HUES64 (cell line): Measurements from ENCODE around the gene DENND5A.

ENCODE experiments used
- H3K27ac ChIP-seq: 2 replicates; pipeline ENCODE4 v1.7.0; 2013; ENCODE audit warnings: low read depth, low read length, inconsistent platforms
- H3K27me3 ChIP-seq: 2 replicates; pipeline ENCODE4 v1.6.1; 2013; ENCODE audit warnings: mild to moderate bottlenecking, low read length; ENCODE audit not compliant: insufficient read depth
- H3K36me3 ChIP-seq: 2 replicates; pipeline ENCODE4 v1.6.1; 2013; ENCODE audit warnings: mild to moderate bottlenecking, low read length; ENCODE audit not compliant: insufficient read depth
- H3K4me1 ChIP-seq: 2 replicates; pipeline ENCODE4 v1.6.1; 2013; ENCODE audit warnings: mild to moderate bottlenecking, low read length, moderate library complexity; ENCODE audit not compliant: insufficient read depth
- H3K4me3 ChIP-seq: 2 replicates; pipeline ENCODE4 v1.5.1; 2013; ENCODE audit warnings: mild to moderate bottlenecking, low read length, moderate library complexity
- H3K9ac ChIP-seq: 2 replicates; pipeline ENCODE4 v1.6.1; 2013; ENCODE audit warnings: mild to moderate bottlenecking, low read depth, low read length
- H3K9me3 ChIP-seq: 2 replicates; pipeline ENCODE4 v1.6.1; 2013; ENCODE audit warnings: low read depth, low read length; ENCODE audit not compliant: insufficient read depth
- WGBS: fragments of 150-250, 120-280 bp; methylation state at CpG from one replicate; pipeline ENCODE4 v1.1.7; 2013; ENCODE audit warnings: missing lambda C conversion rate; 5-methylcytosine and 5-hydroxymethylcytosine counted together

Gene DENND5A

GRCh38 chr11:9148727-9149126, 116.4 kb downstream of the DENND5A start:
- Histone ChIP-seq H3K27ac (no peak overlapping the region), H3K4me1 (no peaks in the 10 kb centered on the region), H3K4me3 (no peak overlapping the region), H3K9ac (no peak overlapping the region), H3K9me3 (no peaks in the 10 kb centered on the region), H3K36me3 (peaks cover 96% of the 10 kb centered on the region), H3K27me3 (no peaks in the 10 kb centered on the region)
- 97% methylated on average over 2 of the region's 2 CpGs for WGBS

DNA sequence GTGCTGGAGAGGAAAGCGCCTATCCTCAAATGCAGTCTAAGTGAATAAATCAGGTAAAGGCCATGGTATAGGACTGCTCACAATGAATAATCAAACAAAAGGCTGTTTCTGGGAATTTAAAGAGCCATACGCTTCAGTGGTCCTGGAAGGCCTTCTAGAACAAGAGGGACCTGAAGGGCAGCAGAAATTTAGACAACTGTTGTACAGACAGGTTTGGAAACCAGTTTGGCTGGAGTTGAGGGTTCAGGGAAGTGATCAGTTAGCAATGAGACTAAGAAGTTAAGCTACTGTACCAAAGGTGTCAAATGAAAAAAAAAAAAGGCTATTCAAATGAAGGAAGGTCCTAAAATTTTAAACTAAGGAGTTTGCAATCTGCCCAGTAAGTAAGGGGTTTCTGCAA, 117.1 kb downstream of the DENND5A start:
- H3K4me1 ChIP-seq, result no peaks in the 10 kb centered on the region
- H3K9me3 ChIP-seq, result no peaks in the 10 kb centered on the region
- H3K27me3 ChIP-seq, result no peaks in the 10 kb centered on the region
- WGBS, result 96% methylated on average over 2 of the region's 2 CpGs
- H3K36me3 ChIP-seq, result peaks cover 96% of the 10 kb centered on the region
- H3K27ac ChIP-seq, result no peak overlapping the region
- H3K4me3 ChIP-seq, result no peak overlapping the region
- H3K9ac ChIP-seq, result no peak overlapping the region

- no peaks in the 10 kb centered on the region for H3K27me3 ChIP-seq
- H3K36me3 ChIP-seq, result peaks cover 100% of the 10 kb centered on the region
- no peak overlapping the region for H3K4me3 ChIP-seq
- H3K4me1 ChIP-seq, result no peaks in the 10 kb centered on the region
- 94% methylated on average over 1 of the region's 2 CpGs for WGBS
- H3K9ac ChIP-seq, result no peak overlapping the region
- H3K9me3 ChIP-seq, result no peaks in the 10 kb centered on the region
- no peak overlapping the region for H3K27ac ChIP-seq
These were observed 118.7 kb downstream of the DENND5A start for GRCh38 chr11:9146477-9146876.

GRCh38 chr11:9145283-9145682, 119.9 kb downstream of the DENND5A start:
- Histone ChIP-seq H3K9ac (no peak overlapping the region), H3K4me3 (no peak overlapping the region), H3K4me1 (no peaks in the 10 kb centered on the region), H3K27ac (no peak overlapping the region), H3K36me3 (peaks cover 98% of the 10 kb centered on the region), H3K9me3 (no peaks in the 10 kb centered on the region), H3K27me3 (no peaks in the 10 kb centered on the region)
- 95% methylated on average over 2 of the region's 2 CpGs for whole genome bisulfite sequencing

DNA sequence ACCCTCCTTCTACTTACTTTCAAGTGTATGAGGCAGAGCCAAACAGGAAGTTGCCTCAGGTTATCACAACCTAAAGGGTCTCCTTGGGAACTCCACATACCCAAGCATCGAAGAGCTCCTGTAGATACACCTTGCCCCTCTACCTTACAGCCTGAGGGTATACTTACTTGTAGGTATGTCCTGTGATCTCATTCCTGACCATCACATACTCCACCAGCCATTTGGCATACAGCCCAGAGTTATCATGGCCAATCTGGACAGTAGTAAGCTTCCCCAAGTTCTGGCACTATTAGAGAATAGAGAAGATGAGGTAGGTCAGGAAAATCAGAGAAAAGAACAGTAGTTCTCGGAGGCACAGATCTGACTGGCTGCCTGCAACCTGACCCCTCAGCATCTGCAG, 120.3 kb downstream of the DENND5A start:
- Histone ChIP-seq H3K27me3 (no peaks in the 10 kb centered on the region), H3K36me3 (peaks cover 98% of the 10 kb centered on the region), H3K4me1 (no peaks in the 10 kb centered on the region), H3K9ac (no peak overlapping the region), H3K27ac (no peak overlapping the region), H3K9me3 (no peaks in the 10 kb centered on the region), H3K4me3 (no peak overlapping the region)
- WGBS, result 89% methylated on average over 2 of the region's 2 CpGs

- WGBS, result 100% methylated on average over 1 of the region's 1 CpG
- Histone ChIP-seq H3K4me1 (peaks cover 6% of the 10 kb centered on the region; the same call in 1 of the 2 replicates), H3K9me3 (no peaks in the 10 kb centered on the region), H3K9ac (no peak overlapping the region), H3K36me3 (peaks cover 98% of the 10 kb centered on the region), H3K27me3 (no peaks in the 10 kb centered on the region), H3K27ac (no peak overlapping the region), H3K4me3 (no peak overlapping the region)
These were observed 121.4 kb downstream of the DENND5A start for GRCh38 chr11:9143721-9144120.

DNA sequence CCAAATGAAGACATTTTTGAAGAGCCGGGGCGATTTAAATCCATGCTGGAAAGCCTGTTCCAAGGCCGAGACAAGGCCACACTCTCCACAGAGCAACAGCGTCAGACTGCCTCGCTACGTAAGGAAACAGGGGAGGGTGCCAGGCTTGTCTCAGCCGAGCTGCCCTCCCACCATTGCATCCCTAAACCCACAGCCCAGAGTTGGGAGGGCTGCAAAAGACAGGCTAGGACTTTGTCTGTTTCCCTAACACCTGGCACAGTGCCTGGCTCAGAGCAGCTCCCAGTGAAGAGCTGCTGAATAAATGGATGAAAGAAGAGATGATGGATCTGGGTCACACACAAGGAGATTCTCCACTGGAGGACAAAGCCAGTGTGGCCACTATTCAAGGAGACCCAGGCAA, 122.4 kb downstream of the DENND5A start:
- no peaks in the 10 kb centered on the region for H3K9me3 ChIP-seq
- 95% methylated on average over 7 of the region's 7 CpGs for WGBS
- H3K27ac ChIP-seq, result no peak overlapping the region

DNA sequence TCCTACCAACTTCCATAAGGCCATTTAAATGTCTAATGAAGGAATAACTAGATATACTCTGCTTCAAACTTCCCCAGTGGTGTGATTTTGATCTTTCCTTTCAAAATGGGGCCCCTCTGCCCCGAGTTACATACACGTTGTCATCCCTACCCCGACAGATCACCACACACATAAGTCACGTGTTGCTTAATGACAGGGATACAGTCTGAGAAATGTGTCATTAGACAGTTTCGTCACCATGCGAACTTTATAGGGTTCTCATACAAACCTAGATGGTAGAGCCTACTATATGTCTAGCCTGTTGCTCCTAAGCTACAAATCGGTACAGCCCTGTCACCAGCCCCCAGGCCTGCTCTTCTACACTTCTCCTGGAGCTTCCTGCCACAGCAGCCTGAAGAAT, 124.0 kb downstream of the DENND5A start:
- Histone ChIP-seq H3K4me3 (no peak overlapping the region), H3K27me3 (no peaks in the 10 kb centered on the region), H3K27ac (no peak overlapping the region), H3K36me3 (peaks cover 88% of the 10 kb centered on the region), H3K9me3 (no peaks in the 10 kb centered on the region), H3K9ac (no peak overlapping the region), H3K4me1 (peaks cover 9% of the 10 kb centered on the region)
- WGBS, result 94% methylated on average over 7 of the region's 7 CpGs

More for the DNA sequence above, 122.4 kb downstream of the DENND5A start:
- Histone ChIP-seq H3K4me3 (no peak overlapping the region), H3K27me3 (no peaks in the 10 kb centered on the region), H3K4me1 (peaks cover 6% of the 10 kb centered on the region; the same call in 1 of the 2 replicates), H3K9ac (no peak overlapping the region), H3K36me3 (peaks cover 91% of the 10 kb centered on the region)

DNA sequence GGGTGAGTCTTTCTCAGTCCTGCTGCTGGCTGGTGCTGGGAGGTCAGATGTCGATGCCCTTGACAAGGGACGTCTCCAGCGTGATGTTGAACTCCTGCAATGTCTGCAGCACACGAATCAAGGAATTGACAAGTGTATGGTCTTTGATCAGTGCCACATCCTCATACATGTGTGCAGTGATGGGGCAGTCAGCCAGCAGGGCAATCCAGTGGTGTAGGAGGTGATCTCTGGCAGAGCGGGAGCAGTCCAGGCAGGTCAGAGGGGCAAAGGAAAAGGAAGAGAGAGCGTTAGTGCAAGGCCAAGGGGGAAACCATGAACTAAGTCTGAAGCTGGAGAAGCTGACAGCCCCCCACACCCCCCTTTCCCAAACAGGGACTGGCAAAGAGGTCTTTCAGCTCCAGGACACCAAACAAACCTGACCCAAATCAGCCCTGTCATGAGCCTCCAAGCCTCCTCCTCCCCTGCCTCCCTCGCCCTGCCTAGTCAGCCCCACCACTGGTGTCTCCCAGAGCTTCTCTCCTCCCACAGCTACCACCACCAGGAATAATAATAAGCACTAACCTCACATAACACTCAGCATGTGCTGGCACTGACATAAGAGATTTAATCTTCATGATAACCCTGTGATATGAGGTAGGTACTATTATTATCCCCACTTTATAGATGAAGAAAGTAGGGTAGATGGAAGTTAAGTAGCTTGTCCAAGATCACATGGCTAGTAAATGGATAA, 125.4 kb downstream of the DENND5A start:
- Histone ChIP-seq H3K36me3 (peaks cover 79% of the 10 kb centered on the region), H3K4me1 (peaks cover 9% of the 10 kb centered on the region), H3K4me3 (no peak overlapping the region), H3K27ac (no peak overlapping the region), H3K9ac (no peak overlapping the region), H3K9me3 (no peaks in the 10 kb centered on the region), H3K27me3 (no peaks in the 10 kb centered on the region)
- WGBS, result 92% methylated on average over 7 of the region's 7 CpGs

GRCh38 chr11:9138612-9139579, 126.3 kb downstream of the DENND5A start:
- Histone ChIP-seq H3K36me3 (peaks cover 70% of the 10 kb centered on the region), H3K27me3 (no peaks in the 10 kb centered on the region), H3K4me3 (no peak overlapping the region), H3K9ac (no peak overlapping the region), H3K27ac (peak overlapping the region; percentile 59; the same call in 1 of the 2 replicates), H3K4me1 (peaks cover 9% of the 10 kb centered on the region), H3K9me3 (no peaks in the 10 kb centered on the region)
- 83% methylated on average over 15 of the region's 18 CpGs for WGBS

GRCh38 chr11:9138133-9138453, 127.1 kb downstream of the DENND5A start:
- no peaks in the 10 kb centered on the region for H3K9me3 ChIP-seq
- H3K9ac ChIP-seq, result no peak overlapping the region
- 76% methylated on average over 3 of the region's 3 CpGs for WGBS
- peaks cover 9% of the 10 kb centered on the region for H3K4me1 ChIP-seq
- H3K27me3 ChIP-seq, result no peaks in the 10 kb centered on the region
- H3K4me3 ChIP-seq, result no peak overlapping the region
- H3K27ac ChIP-seq, result no peak overlapping the region; the same call in 1 of the 2 replicates
- H3K36me3 ChIP-seq, result peaks cover 62% of the 10 kb centered on the region
